ENCODE measurements around the gene DTNB.

DNA sequence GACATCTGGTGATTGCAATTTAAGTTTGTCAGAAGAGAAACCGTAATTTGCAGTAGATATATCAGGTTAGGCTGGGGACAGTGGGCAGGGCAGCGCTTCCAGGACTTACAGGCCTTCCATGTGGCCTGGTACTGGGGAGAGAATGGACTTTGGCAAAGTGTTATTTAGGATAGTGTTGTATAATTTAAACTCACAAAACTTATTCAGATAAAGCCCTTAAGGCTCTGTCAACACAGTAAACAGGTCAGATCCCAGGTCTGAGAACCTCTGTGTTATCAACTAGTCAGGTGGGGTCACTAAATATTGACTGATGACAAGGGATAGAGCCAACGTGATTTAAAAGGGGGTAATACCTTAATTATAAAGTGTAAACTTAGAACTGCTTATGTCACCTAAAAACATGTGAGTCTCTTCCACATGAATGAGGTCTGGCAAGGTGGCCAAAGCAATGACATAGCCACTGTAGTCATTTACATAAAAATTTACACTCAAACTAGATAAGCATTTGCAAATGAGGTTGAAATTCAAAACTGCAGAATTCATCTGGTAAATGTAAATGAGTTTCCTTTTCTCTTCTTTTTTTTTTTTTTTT lies 251.5 kb downstream of the DTNB start:
- TF ChIP-seq POLR2AphosphoS5 (IDR thresholded peaks at IDR 0.05), result no peak
- no peak for TF ChIP-seq CTCF (IDR thresholded peaks at IDR 0.05)
- no peak for TF ChIP-seq EP300 (IDR thresholded peaks at IDR 0.05; ENCODE audit: low read depth)
